GM23338 (cell line): ENCODE data around the gene RDH8. TPM values are rescaled to one million over a fixed set of nuclear protein-coding genes. Genes with fewer than 3 reads are reported as not detected.

Experiments
- ATAC-seq: fragments of 200-7000 bp; cut with Tn5 transposase; 3 replicates; pipeline ENCODE4 v1.9.1; 2020
- DNase-seq: peaks from one replicate; pipeline ENCODE4 v3.0.0-alpha.2; 2015; ENCODE audit warnings: low spot score
- H2AFZ ChIP-seq: fragments of 200-600 bp; sonication (generic); 2 replicates; pipeline ENCODE4 v1.8.0; 2016; ENCODE audit warnings: antibody characterized with exemption, mild to moderate bottlenecking, moderate library complexity
- H3F3A ChIP-seq: fragments of 200-600 bp; sonication (generic); replicated peaks from 2 replicates; pipeline ENCODE4 v1.8.0; 2017; ENCODE audit warnings: antibody characterized with exemption, mixed run types, low read depth
- H3K27ac ChIP-seq: fragments of 200-600 bp; sonication (generic); 2 replicates; pipeline ENCODE4 v1.6.1; 2016; ENCODE audit warnings: low read depth
- H3K27me3 ChIP-seq: fragments of 200-600 bp; sonication (generic); 2 replicates; pipeline ENCODE4 v1.8.0; 2016; ENCODE audit warnings: mild to moderate bottlenecking, mixed run types, moderate library complexity; ENCODE audit not compliant: insufficient read depth
- H3K36me3 ChIP-seq: fragments of 200-600 bp; sonication (generic); 2 replicates; pipeline ENCODE4 v1.8.0; 2016; ENCODE audit warnings: mild to moderate bottlenecking; ENCODE audit not compliant: insufficient read depth
- H3K4me1 ChIP-seq: fragments of 200-600 bp; sonication (generic); 2 replicates; pipeline ENCODE4 v1.8.0; 2016; ENCODE audit warnings: mild to moderate bottlenecking, moderate library complexity; ENCODE audit not compliant: insufficient read depth
- H3K4me2 ChIP-seq: fragments of 200-600 bp; sonication (generic); 2 replicates; pipeline ENCODE4 v1.7.1; 2017; ENCODE audit warnings: mixed run types
- H3K4me3 ChIP-seq: fragments of 200-600 bp; sonication (generic); 2 replicates; pipeline ENCODE4 v1.6.1; 2016; ENCODE audit warnings: mixed run types
- H3K79me2 ChIP-seq: fragments of 200-600 bp; sonication (generic); replicated peaks from 2 replicates; pipeline ENCODE4 v1.8.0; 2017; ENCODE audit warnings: mild to moderate bottlenecking; ENCODE audit not compliant: insufficient read depth
- H3K9me2 ChIP-seq: fragments of 200-600 bp; sonication (generic); 2 replicates; pipeline ENCODE4 v1.8.0; 2017; ENCODE audit not compliant: insufficient read depth
- H4K20me1 ChIP-seq: fragments of 200-600 bp; sonication (generic); replicated peaks from 2 replicates; pipeline ENCODE4 v1.8.0; 2017; ENCODE audit warnings: mild to moderate bottlenecking; ENCODE audit not compliant: insufficient read depth
- H3K27ac Mint-ChIP-seq: 2 replicates; pipeline ENCODE4 v1.8.0; 2020; ENCODE audit warnings: inconsistent platforms, mild to moderate bottlenecking, moderate library complexity, mixed read lengths
- H3K27me3 Mint-ChIP-seq: 3 replicates; pipeline ENCODE4 v1.8.0; 2022; ENCODE audit warnings: low read depth, mild to moderate bottlenecking, moderate library complexity, mixed read lengths, inconsistent platforms; ENCODE audit not compliant: insufficient read depth, poor library complexity
- H3K36me3 Mint-ChIP-seq: 3 replicates; pipeline ENCODE4 v1.8.0; 2021; ENCODE audit warnings: low read depth, mild to moderate bottlenecking, inconsistent platforms, moderate library complexity, mixed read lengths
- H3K4me1 Mint-ChIP-seq: 3 replicates; pipeline ENCODE4 v1.8.0; 2020; ENCODE audit warnings: mild to moderate bottlenecking, inconsistent platforms, mixed read lengths
- H3K4me3 Mint-ChIP-seq: 3 replicates; pipeline ENCODE4 v1.8.0; 2021; ENCODE audit warnings: moderate library complexity, mild to moderate bottlenecking, inconsistent platforms, mixed read lengths
- H3K9me3 Mint-ChIP-seq: 3 replicates; pipeline ENCODE4 v1.8.0; 2020; ENCODE audit warnings: moderate library complexity, mild to moderate bottlenecking, inconsistent platforms, mixed read lengths
- CTCF ChIP-seq, 2 experiments: fragments of 200-600 bp in 1 of 2; sonication (generic) in 1 of 2; conservative IDR thresholded peaks; 2 replicates each; pipeline versions ENCODE4 v1.5.1 to v1.6.1; 2016 to 2017; ENCODE audit warnings: antibody characterized with exemption in 2 of 2, low read depth in 2 of 2, mild to moderate bottlenecking in 2 of 2, moderate library complexity in 1 of 2
- EZH2 ChIP-seq: fragments of 200-600 bp; sonication (generic); IDR thresholded peaks from one replicate; pipeline ENCODE4 v1.8.0; 2017; ENCODE audit warnings: antibody characterized with exemption, mild to moderate bottlenecking, low read depth; ENCODE audit not compliant: unreplicated experiment
- EZH2phosphoT487 ChIP-seq: fragments of 200-600 bp; sonication (generic); IDR thresholded peaks from one replicate; pipeline ENCODE4 v1.8.1; 2018; ENCODE audit warnings: antibody characterized with exemption; ENCODE audit not compliant: unreplicated experiment
- ZNF114 ChIP-seq: fragments of 250-450 bp; sonication (Bioruptor Pico); IDR thresholded peaks from 2 replicates; pipeline ENCODE4 v1.5.0; 2020; ENCODE audit warnings: mild to moderate bottlenecking, moderate library complexity
- ZNF462 ChIP-seq: fragments of 250-450 bp; sonication (Bioruptor Pico); IDR thresholded peaks from 2 replicates; pipeline ENCODE4 v1.5.0; 2020; ENCODE audit warnings: mild to moderate bottlenecking, moderate library complexity
- polyA plus RNA-seq: library from polyadenylated mRNA; unstranded; fragments of >200 nt; fragmentation: Nextera tagmentation; extraction: Ambion mirVana; gene quantifications from 2 replicates; pipeline ENCODE4 v1.2.1, GENCODE V29; 2016
- total RNA-seq: library from RNA; depleted of rRNA; stranded (reverse); fragments of >200 nt; shearing (Covaris generic); gene quantifications from 2 replicates; pipeline ENCODE4 v1.2.3, GENCODE V29; 2014
- TF ChIP-seq, protein P1 (sequence below): IDR thresholded peaks from 2 replicates; pipeline ENCODE4 v1.6.1; 2016; ENCODE audit warnings: antibody characterized with exemption

The RDH8 gene
- total and polyA plus RNA-seq, 2 experiments from 2014 or later = not detected

- H3K4me3 ChIP-seq = peak overlapping the region; percentile 56
- DNase-seq (no peak), ATAC-seq (no peak; the same call in 2 of the 3 replicates)
- no peaks in the 10 kb centered on the region for H3K4me1 ChIP-seq
- Mint-ChIP-seq H3K9me3 (no peaks in the 10 kb centered on the region; the same call in 1 of the 3 replicates), H3K36me3 (no peaks in the 10 kb centered on the region; the same call in 2 of the 3 replicates), H3K4me1 (peaks cover 15% of the 10 kb centered on the region), H3K27ac (no peak overlapping the region), H3K4me3 (peak overlapping the region; percentile 66), H3K27me3 (peaks cover 30% of the 10 kb centered on the region)
- H3K9me2 ChIP-seq = no peaks in the 10 kb centered on the region
- H2AFZ ChIP-seq = no peak overlapping the region
- no peaks in the 10 kb centered on the region for H3F3A ChIP-seq
- H3K27ac ChIP-seq = no peak overlapping the region
- no peaks in the 10 kb centered on the region for H3K79me2 ChIP-seq
- no peaks in the 10 kb centered on the region for H3K36me3 ChIP-seq
- H3K4me2 ChIP-seq = peak overlapping the region; percentile 80
- peaks cover 24% of the 10 kb centered on the region for H3K27me3 ChIP-seq
- H4K20me1 ChIP-seq = no peaks in the 10 kb centered on the region
- TF ChIP-seq ZNF114 (CRISPR knock-in tag) = no peak
- TF ChIP-seq, protein P1, sequence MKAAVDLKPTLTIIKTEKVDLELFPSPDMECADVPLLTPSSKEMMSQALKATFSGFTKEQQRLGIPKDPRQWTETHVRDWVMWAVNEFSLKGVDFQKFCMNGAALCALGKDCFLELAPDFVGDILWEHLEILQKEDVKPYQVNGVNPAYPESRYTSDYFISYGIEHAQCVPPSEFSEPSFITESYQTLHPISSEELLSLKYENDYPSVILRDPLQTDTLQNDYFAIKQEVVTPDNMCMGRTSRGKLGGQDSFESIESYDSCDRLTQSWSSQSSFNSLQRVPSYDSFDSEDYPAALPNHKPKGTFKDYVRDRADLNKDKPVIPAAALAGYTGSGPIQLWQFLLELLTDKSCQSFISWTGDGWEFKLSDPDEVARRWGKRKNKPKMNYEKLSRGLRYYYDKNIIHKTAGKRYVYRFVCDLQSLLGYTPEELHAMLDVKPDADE = no peak
- TF ChIP-seq ZNF462 (CRISPR knock-in tag) = no peak
- no peak for TF ChIP-seq EZH2
- no peak for TF ChIP-seq EZH2phosphoT487
- no peak for TF ChIP-seq CTCF (conservative IDR thresholded peaks at IDR 0.05; ENCODE audit: low read depth in 2 of 2)
Measured at GRCh38 chr19:10009714-10010224, 3.5 kb upstream of the RDH8 start.
